Measurements from ENCODE around the gene SERINC5.

DNA sequence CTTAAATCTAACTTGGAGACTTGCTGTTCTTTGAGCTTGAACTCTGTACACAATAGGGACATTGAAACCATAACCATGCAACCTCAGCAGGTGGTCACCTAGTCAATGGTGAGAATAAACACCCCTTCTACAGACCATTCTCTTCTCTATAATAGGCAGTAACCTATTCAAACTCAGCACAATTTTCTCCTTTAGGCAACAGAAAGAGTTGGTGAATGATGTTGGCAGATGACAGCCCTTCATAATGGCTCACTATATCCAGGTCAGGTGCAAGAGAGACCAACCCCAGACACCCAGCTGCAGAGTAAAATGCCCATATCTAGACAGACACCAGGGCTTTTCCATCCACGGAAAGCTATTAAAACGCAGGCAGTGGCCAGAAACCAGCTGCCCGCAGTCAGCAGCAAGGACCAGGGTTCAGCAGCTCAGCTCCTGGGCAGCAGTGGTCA, 106.7 kb downstream of the SERINC5 start:
- TF ChIP-seq, protein P1, sequence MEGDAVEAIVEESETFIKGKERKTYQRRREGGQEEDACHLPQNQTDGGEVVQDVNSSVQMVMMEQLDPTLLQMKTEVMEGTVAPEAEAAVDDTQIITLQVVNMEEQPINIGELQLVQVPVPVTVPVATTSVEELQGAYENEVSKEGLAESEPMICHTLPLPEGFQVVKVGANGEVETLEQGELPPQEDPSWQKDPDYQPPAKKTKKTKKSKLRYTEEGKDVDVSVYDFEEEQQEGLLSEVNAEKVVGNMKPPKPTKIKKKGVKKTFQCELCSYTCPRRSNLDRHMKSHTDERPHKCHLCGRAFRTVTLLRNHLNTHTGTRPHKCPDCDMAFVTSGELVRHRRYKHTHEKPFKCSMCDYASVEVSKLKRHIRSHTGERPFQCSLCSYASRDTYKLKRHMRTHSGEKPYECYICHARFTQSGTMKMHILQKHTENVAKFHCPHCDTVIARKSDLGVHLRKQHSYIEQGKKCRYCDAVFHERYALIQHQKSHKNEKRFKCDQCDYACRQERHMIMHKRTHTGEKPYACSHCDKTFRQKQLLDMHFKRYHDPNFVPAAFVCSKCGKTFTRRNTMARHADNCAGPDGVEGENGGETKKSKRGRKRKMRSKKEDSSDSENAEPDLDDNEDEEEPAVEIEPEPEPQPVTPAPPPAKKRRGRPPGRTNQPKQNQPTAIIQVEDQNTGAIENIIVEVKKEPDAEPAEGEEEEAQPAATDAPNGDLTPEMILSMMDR (conservative IDR thresholded peaks at IDR 0.05; ENCODE audit: low read depth, low read length) = no peak
- TF ChIP-seq EZH2 (IDR thresholded peaks at IDR 0.05; ENCODE audit: low read length, unreplicated experiment) (no peak), EZH2phosphoT487 (IDR thresholded peaks at IDR 0.05; ENCODE audit: borderline replicate concordance, low read length) (no peak)
